Sigmoid colon (tissue), 7 donors: ENCODE measurements around the gene ASMTL. TPM values are rescaled to one million over a fixed set of nuclear protein-coding genes. Genes with fewer than 3 reads are reported as not detected.
A peak's percentile ranks its signal among the peaks of the same experiment; 100 is the strongest.
"Not testable (repeated sequence)": the region's sequence is repeated elsewhere in the genome, so short reads cannot be mapped to it uniquely, and the experiment has no call there.

Experiments used
- DNase-seq: peaks from one replicate; pipeline ENCODE4 v3.0.0-alpha.2; 2019
- H3K27ac ChIP-seq, 4 donors: fragments of 200-600 bp; sonication (generic); one replicate each; pipeline ENCODE4 v1.5.1; 2016 to 2019; ENCODE audit warnings: mild to moderate bottlenecking in 1 of 4
- H3K27me3 ChIP-seq, 3 donors: fragments of 200-600 bp; sonication (generic); one replicate each; pipeline ENCODE4 v1.5.1; 2019; ENCODE audit warnings: mild to moderate bottlenecking in 1 of 3
- H3K36me3 ChIP-seq, 4 donors: fragments of 200-600 bp; sonication (generic); one replicate each; pipeline ENCODE4 v1.5.1; 2016 to 2019
- H3K4me1 ChIP-seq, 4 donors: fragments of 200-600 bp; sonication (generic); one replicate each; pipeline ENCODE4 v1.5.1; 2017 to 2019
- H3K4me3 ChIP-seq, 4 donors: fragments of 200-600 bp; sonication (generic); one replicate each; pipeline ENCODE4 v1.5.1; 2017 to 2019; ENCODE audit warnings: mild to moderate bottlenecking in 2 of 4, moderate library complexity in 1 of 4
- H3K9me3 ChIP-seq, 4 donors: fragments of 200-600 bp in 3 of 4; sonication (generic) in 3 of 4; one replicate each; pipeline versions ENCODE4 v1.5.1 to v1.6.1; 2013 to 2019
- CTCF ChIP-seq, 4 experiments: fragments of 450-650 bp in 3 of 4; fragments of 200-600 bp in 1 of 4; IDR thresholded peaks; one replicate each; pipeline ENCODE4 v1.5.1; 2016 to 2019; ENCODE audit warnings: antibody characterized with exemption in 4 of 4, mild to moderate bottlenecking in 3 of 4, moderate library complexity in 2 of 4
- EP300 ChIP-seq, 4 donors: sonication (generic); formaldehyde crosslinking; IDR thresholded peaks; one replicate each; pipeline ENCODE4 v1.6.1; 2017; ENCODE audit warnings: antibody characterized with exemption in 4 of 4
- POLR2A ChIP-seq, 2 donors: fragments of 450-650 bp; IDR thresholded peaks; one replicate each; pipeline ENCODE4 v1.6.1; 2016; ENCODE audit warnings: antibody characterized with exemption in 2 of 2, mild to moderate bottlenecking in 2 of 2, moderate library complexity in 2 of 2
- POLR2AphosphoS5 ChIP-seq, 4 donors: sonication (generic); formaldehyde crosslinking; IDR thresholded peaks; one replicate each; pipeline ENCODE4 v1.6.1; 2017; ENCODE audit warnings: antibody characterized with exemption in 4 of 4
- WGBS, 2 donors: extraction: QIAGEN DNeasy Blood & Tissue Kit; methylation state at CpG; one replicate each; pipeline ENCODE4 v1.1.7; 2013; 5-methylcytosine and 5-hydroxymethylcytosine counted together
- intact Hi-C: fragments of 100-400 bp; cut with DNase I; formaldehyde crosslinking; loops from one replicate; pipeline ENCODE4 v1.15.1; 2023
- polyA plus RNA-seq, 3 donors: library from polyadenylated mRNA; stranded (reverse); fragments of 200-250 nt; gene quantifications; one replicate each; pipeline ENCODE4 v1.2.3, GENCODE V29; 2013
- total RNA-seq, 4 donors: library from RNA; depleted of rRNA; stranded (reverse); fragments of >200 nt; gene quantifications; one replicate each; pipeline ENCODE4 v1.1.0, GENCODE V29; 2016
- donor health status: healthy with polysubstance abuse.
- donor health status: Bipolar disorder and iron deficiency.
- donor health status: healthy.

Gene ASMTL
- total and polyA plus RNA-seq, 7 donors, result 11.8 to 30.6 (median 24.0) TPM

GRCh38 chrX:1446984-1447968 is 5.4 kb downstream of the ASMTL start:
- H3K36me3 ChIP-seq, H3K27me3 ChIP-seq, intact Hi-C loops, H3K9me3 ChIP-seq, H3K27ac ChIP-seq, H3K4me3 ChIP-seq: not testable (repeated sequence)
- H3K4me1 ChIP-seq, result peaks cover 0 to 32% (median 27%) of the 10 kb centered on the region in 4 donors
- peak; percentile 38 for DNase-seq
- WGBS, 2 donors, result 87 to 94% methylated on average over 13 of the region's 13 CpGs

- Histone ChIP-seq H3K4me1 (peaks cover 0 to 10% (median 4%) of the 10 kb centered on the region in 4 donors), H3K9me3 (no peaks in the 10 kb centered on the region), H3K4me3 (no peak overlapping the region), H3K27ac (peak overlapping the region in 2 of 4 donors; percentile 20 to 52), H3K36me3 (peaks cover 0 to 8% (median 0%) of the 10 kb centered on the region in 4 donors), H3K27me3 (no peaks in the 10 kb centered on the region)
- DNase-seq, result peak; percentile 33
- WGBS, 2 donors, result 96% methylated on average over 19 of the region's 19 CpGs
- TF ChIP-seq EP300 (IDR thresholded peaks at IDR 0.05) (no peak), POLR2AphosphoS5 (IDR thresholded peaks at IDR 0.05) (peak in 2 of 4 donors; percentile 18 to 51)
- intact Hi-C loops, result no loop called here
Measured at GRCh38 chrX:1444561-1445500, 7.9 kb downstream of the ASMTL start.

GRCh38 chrX:1443496-1444075 is 9.1 kb downstream of the ASMTL start:
- Histone ChIP-seq H3K27me3 (no peaks in the 10 kb centered on the region), H3K4me3 (no peak overlapping the region), H3K9me3 (no peaks in the 10 kb centered on the region), H3K4me1 (peaks cover 0 to 10% (median 4%) of the 10 kb centered on the region in 4 donors), H3K36me3 (peaks cover 0 to 21% (median 6%) of the 10 kb centered on the region in 4 donors), H3K27ac (no peak overlapping the region)
- DNase-seq, result peak; percentile 46
- no peak for TF ChIP-seq EP300 (IDR thresholded peaks at IDR 0.05)
- TF ChIP-seq CTCF (IDR thresholded peaks at IDR 0.05), result no peak
- no peak for TF ChIP-seq POLR2AphosphoS5 (IDR thresholded peaks at IDR 0.05)
- TF ChIP-seq POLR2A (IDR thresholded peaks at IDR 0.05), result no peak
- intact Hi-C loops, result no loop called here
- WGBS, 2 donors, result 85 to 89% methylated on average over 26 of the region's 26 CpGs

- no peak for TF ChIP-seq POLR2A (IDR thresholded peaks at IDR 0.05)
- TF ChIP-seq CTCF (IDR thresholded peaks at IDR 0.05), result no peak
- TF ChIP-seq EP300 (IDR thresholded peaks at IDR 0.05), result no peak
- WGBS, 2 donors, result 89 to 90% methylated on average over 36 to 37 of the region's 38 CpGs
- Histone ChIP-seq H3K9me3 (no peaks in the 10 kb centered on the region), H3K27ac (no peak overlapping the region), H3K27me3 (no peaks in the 10 kb centered on the region), H3K36me3 (peaks cover 0 to 28% (median 7%) of the 10 kb centered on the region in 4 donors), H3K4me3 (no peak overlapping the region), H3K4me1 (peaks cover 0 to 10% (median 4%) of the 10 kb centered on the region in 4 donors)
- intact Hi-C loops, result no loop called here
- DNase-seq, result peak; percentile 35
Measured at GRCh38 chrX:1442724-1443367, 9.9 kb downstream of the ASMTL start.

- Histone ChIP-seq H3K36me3 (peaks cover 4 to 35% (median 10%) of the 10 kb centered on the region in 4 donors), H3K4me3 (no peak overlapping the region), H3K27me3 (no peaks in the 10 kb centered on the region), H3K4me1 (peaks cover 0 to 10% (median 4%) of the 10 kb centered on the region in 4 donors), H3K27ac (no peak overlapping the region), H3K9me3 (no peaks in the 10 kb centered on the region)
- intact Hi-C loops, result no loop called here
- WGBS, 2 donors, result 97 to 98% methylated on average over 18 of the region's 18 CpGs
- TF ChIP-seq POLR2A (IDR thresholded peaks at IDR 0.05), result no peak
- TF ChIP-seq EP300 (IDR thresholded peaks at IDR 0.05), result no peak
- no peak for TF ChIP-seq CTCF (IDR thresholded peaks at IDR 0.05)
- no peak for TF ChIP-seq POLR2AphosphoS5 (IDR thresholded peaks at IDR 0.05)
- peak; percentile 54 for DNase-seq
Measured at GRCh38 chrX:1442016-1442665, 10.6 kb downstream of the ASMTL start.
